Colonic mucosa (tissue), 4 donors: ENCODE data around the gene RASGEF1C. TPM values are rescaled to one million over a fixed set of nuclear protein-coding genes. Genes with fewer than 3 reads are reported as not detected.
"Not testable (repeated sequence)": the region's sequence is repeated elsewhere in the genome, so short reads cannot be mapped to it uniquely, and the experiment has no call there.

Experiments
- DNase-seq: peaks from one replicate; pipeline ENCODE4 v3.0.0-alpha.2; 2020
- H3K27ac ChIP-seq: fragments of 200-600 bp; one replicate; pipeline ENCODE4 v1.8.0; 2021
- H3K27me3 ChIP-seq: fragments of 200-600 bp; one replicate; pipeline ENCODE4 v1.8.0; 2021
- H3K36me3 ChIP-seq: fragments of 200-600 bp; one replicate; pipeline ENCODE4 v1.8.0; 2021
- H3K4me1 ChIP-seq: fragments of 200-600 bp; one replicate; pipeline ENCODE4 v1.8.0; 2021; ENCODE audit warnings: mild to moderate bottlenecking
- H3K4me3 ChIP-seq: fragments of 200-600 bp; one replicate; pipeline ENCODE4 v1.8.0; 2021
- H3K9ac ChIP-seq, 2 donors: one replicate each; pipeline ENCODE4 v1.7.0; 2013; ENCODE audit warnings: control low read depth in 2 of 2, low read depth in 2 of 2, low read length in 2 of 2
- H3K9me3 ChIP-seq: fragments of 200-600 bp; one replicate; pipeline ENCODE4 v1.8.0; 2021
- CTCF ChIP-seq: fragments of 200-600 bp; IDR thresholded peaks from one replicate; pipeline ENCODE4 v1.8.0; 2022; ENCODE audit warnings: antibody characterized with exemption, mild to moderate bottlenecking
- intact Hi-C: fragments of 100-400 bp; cut with DNase I; formaldehyde crosslinking; loops from one replicate; pipeline ENCODE4 v1.14.1; 2022
- total RNA-seq, 2 donors: library from RNA; stranded (reverse); fragmentation: NEBNext Ultra II Directional in 1 of 2; extraction: Animal tissue kit (Norgen Biotek cat#: 25700) in 1 of 2; gene quantifications; one replicate each; pipeline ENCODE4 v1.2.1, GENCODE V29; 2021
- donor health status: healthy.
- donor health status: DM: no; HTN: no; CAD: no.
- donor health status: DM: no; HTN: no; CAD: no.

RASGEF1C gene
- total RNA-seq, 2 donors from 2014 or later: 0.85 TPM; not detected in 1

DNA sequence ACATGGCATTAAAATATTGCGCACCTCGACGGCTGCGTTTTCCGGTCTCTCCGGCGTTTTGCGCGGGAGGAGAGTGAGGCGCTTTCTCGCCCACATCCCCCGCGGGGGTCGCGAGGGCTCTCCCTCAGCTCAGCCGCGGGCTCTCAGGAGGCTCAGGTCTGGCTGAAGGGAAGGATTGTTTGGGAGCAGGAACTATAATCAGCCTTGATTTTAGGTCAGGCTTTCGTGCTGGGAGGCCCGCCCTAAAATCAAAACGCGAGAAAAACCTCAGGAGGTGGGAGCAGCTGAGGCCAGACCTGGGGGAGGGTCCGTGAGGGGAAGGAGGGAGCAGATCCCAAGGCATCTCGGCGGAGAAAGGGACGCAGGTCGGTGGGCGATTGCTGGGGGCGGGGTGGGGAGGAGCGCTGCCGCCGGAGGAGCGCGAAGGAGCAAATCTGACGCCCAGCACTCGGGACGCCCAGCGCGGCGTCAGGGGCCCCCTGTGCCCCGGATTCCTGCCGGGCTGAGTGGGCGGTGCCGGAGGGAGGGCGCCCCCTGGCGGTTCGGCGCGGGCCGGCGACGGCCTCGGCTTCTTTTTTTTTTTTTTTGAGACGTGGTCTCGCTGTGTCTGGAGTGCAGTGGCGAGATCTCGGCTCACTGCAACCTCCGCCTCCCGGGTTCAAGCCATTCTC, 118.8 kb downstream of the RASGEF1C start:
- peaks cover 5% of the 10 kb centered on the region for H3K4me1 ChIP-seq
- intact Hi-C loops: loop anchor here (5.0 kb wide), 1 partner anchor 183 kb away; the partner anchor contains the start of gene TBC1D9B

DNA sequence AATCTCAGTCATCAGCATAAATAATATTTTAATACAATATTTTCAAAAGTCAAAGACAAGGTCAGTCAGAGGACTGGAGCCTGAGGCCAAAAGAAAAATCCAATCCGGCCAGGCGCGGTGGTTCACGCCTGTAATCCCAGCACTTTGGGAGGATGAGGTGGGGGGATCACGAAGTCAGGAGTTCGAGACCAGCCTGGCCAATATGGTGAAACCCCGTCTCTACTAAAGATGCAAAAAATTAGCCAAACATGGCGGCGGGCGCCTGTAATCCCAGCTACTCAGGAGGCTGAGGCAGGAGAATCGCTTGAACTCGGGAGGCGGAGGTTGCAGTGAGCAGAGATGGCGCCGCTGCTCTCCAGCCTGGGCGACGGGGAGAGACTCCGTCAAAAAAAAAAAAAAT, 119.4 kb downstream of the RASGEF1C start:
- DNase-seq, H3K27ac ChIP-seq, H3K9ac ChIP-seq, H3K4me1 ChIP-seq, H3K9me3 ChIP-seq, H3K27me3 ChIP-seq, H3K36me3 ChIP-seq, H3K4me3 ChIP-seq: not testable (repeated sequence)
- intact Hi-C loops: loop anchor here (5.0 kb wide), 2 partner anchors 172 to 182 kb away; partner anchors contain the start of gene TBC1D9B

More for the DNA sequence above, 118.8 kb downstream of the RASGEF1C start:
- DNase-seq: peak; percentile 64
- TF ChIP-seq CTCF: peak; percentile 96
- peak overlapping the region; percentile 56 for H3K4me3 ChIP-seq
- H3K36me3 ChIP-seq: no peaks in the 10 kb centered on the region
- no peaks in the 10 kb centered on the region for H3K9me3 ChIP-seq
- H3K9ac ChIP-seq: no peak overlapping the region
- H3K27me3 ChIP-seq: no peaks in the 10 kb centered on the region
- H3K27ac ChIP-seq: peak overlapping the region; percentile 9

DNA sequence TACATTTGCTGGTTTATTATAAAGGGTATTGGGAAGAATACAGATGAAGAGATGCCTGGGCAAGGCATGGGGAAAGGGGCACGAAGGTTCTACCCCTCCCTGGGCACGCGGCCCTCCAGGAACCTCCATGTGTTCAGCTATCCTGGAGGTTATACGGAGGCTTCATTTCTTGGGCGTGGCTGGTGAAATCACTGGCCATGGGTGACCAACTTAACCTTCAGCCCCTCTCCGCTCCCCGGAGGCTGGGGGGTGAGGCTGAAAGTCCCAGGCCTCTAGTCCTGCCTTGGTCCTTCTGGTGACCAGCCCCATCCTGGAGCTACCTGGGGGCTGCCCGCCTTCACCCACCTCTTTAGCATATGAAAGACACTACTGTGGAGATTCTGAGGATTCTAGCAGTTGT, 120.5 kb downstream of the RASGEF1C start:
- no peak overlapping the region for H3K9ac ChIP-seq
- intact Hi-C loops: loop anchor here (5.0 kb wide), 1 partner anchor 171 kb away; no protein-coding TSS in a partner anchor

GRCh38 chr5:180086816-180087399, 122.1 kb downstream of the RASGEF1C start:
- no peaks in the 10 kb centered on the region for H3K36me3 ChIP-seq
- no peak overlapping the region for H3K27ac ChIP-seq
- no peak overlapping the region for H3K9ac ChIP-seq
- no peaks in the 10 kb centered on the region for H3K27me3 ChIP-seq
- no peaks in the 10 kb centered on the region for H3K9me3 ChIP-seq
- no peak for DNase-seq
- intact Hi-C loops: loop anchor here (5.0 kb wide), 1 partner anchor 170 kb away; no protein-coding TSS in a partner anchor
- peaks cover 5% of the 10 kb centered on the region for H3K4me1 ChIP-seq
- no peak for TF ChIP-seq CTCF
- no peak overlapping the region for H3K4me3 ChIP-seq

More for the DNA sequence above, 120.5 kb downstream of the RASGEF1C start:
- Histone ChIP-seq H3K9me3 (no peaks in the 10 kb centered on the region), H3K4me3 (no peak overlapping the region), H3K27me3 (no peaks in the 10 kb centered on the region), H3K36me3 (no peaks in the 10 kb centered on the region), H3K27ac (no peak overlapping the region), H3K4me1 (peaks cover 5% of the 10 kb centered on the region)
- TF ChIP-seq CTCF: no peak
- DNase-seq: no peak

GRCh38 chr5:180085837-180086236, 123.2 kb downstream of the RASGEF1C start:
- TF ChIP-seq CTCF: no peak
- DNase-seq: no peak
- Histone ChIP-seq H3K27me3 (no peaks in the 10 kb centered on the region), H3K27ac (no peak overlapping the region), H3K36me3 (no peaks in the 10 kb centered on the region), H3K9me3 (no peaks in the 10 kb centered on the region), H3K4me3 (no peak overlapping the region), H3K4me1 (peaks cover under 1% of the 10 kb centered on the region), H3K9ac (no peak overlapping the region)
- intact Hi-C loops: loop anchor here (5.0 kb wide), 1 partner anchor 169 kb away; no protein-coding TSS in a partner anchor
